Smooth muscle cell (in vitro differentiated cells): Measurements from ENCODE around the gene HBP1. TPM values are rescaled to one million over a fixed set of nuclear protein-coding genes. Genes with fewer than 3 reads are reported as not detected.

Experiments used
- DNase-seq: peaks from one replicate; lab custom pipeline; 2025; ENCODE audit not compliant: unreplicated experiment; lab: John Stamatoyannopoulos, UW
- H2AFZ ChIP-seq: fragments of 200-600 bp; sonication (generic); 2 replicates; pipeline ENCODE4 v1.6.0; 2016; ENCODE audit warnings: antibody characterized with exemption, low read depth, mild to moderate bottlenecking
- H3F3A ChIP-seq: fragments of 200-600 bp; sonication (generic); 2 replicates; pipeline ENCODE4 v1.6.0; 2017; ENCODE audit warnings: antibody characterized with exemption, low read depth
- H3K27ac ChIP-seq: fragments of 200-600 bp; sonication (generic); 2 replicates; pipeline ENCODE4 v1.5.1; 2016; ENCODE audit warnings: low read depth, mild to moderate bottlenecking
- H3K27me3 ChIP-seq: fragments of 200-600 bp; sonication (generic); 2 replicates; pipeline ENCODE4 v1.6.1; 2016; ENCODE audit warnings: low read depth, mild to moderate bottlenecking
- H3K36me3 ChIP-seq: fragments of 200-600 bp; sonication (generic); 2 replicates; pipeline ENCODE4 v1.5.1; 2016; ENCODE audit warnings: low read depth
- H3K4me1 ChIP-seq: fragments of 200-600 bp; sonication (generic); 2 replicates; pipeline ENCODE4 v1.5.1; 2016; ENCODE audit warnings: low read depth
- H3K4me2 ChIP-seq: fragments of 200-600 bp; sonication (generic); 2 replicates; pipeline ENCODE4 v1.6.0; 2016; ENCODE audit warnings: mild to moderate bottlenecking
- H3K4me3 ChIP-seq: fragments of 200-600 bp; sonication (generic); 2 replicates; pipeline ENCODE4 v1.5.1; 2016; ENCODE audit warnings: mild to moderate bottlenecking
- H3K79me2 ChIP-seq: fragments of 200-600 bp; sonication (generic); 2 replicates; pipeline ENCODE4 v1.6.0; 2016; ENCODE audit warnings: low read depth, mild to moderate bottlenecking
- H3K9ac ChIP-seq: fragments of 200-600 bp; sonication (generic); 2 replicates; pipeline ENCODE4 v1.6.0; 2016; ENCODE audit warnings: low read depth
- H3K9me3 ChIP-seq: fragments of 200-600 bp; sonication (generic); replicated peaks from 2 replicates; pipeline ENCODE4 v1.5.1; 2016; ENCODE audit warnings: low read depth
- H4K20me1 ChIP-seq: fragments of 200-600 bp; sonication (generic); 2 replicates; pipeline ENCODE4 v1.6.0; 2016; ENCODE audit warnings: low read depth
- WGBS: methylation state at CpG from one replicate; pipeline ENCODE4 v1.1.7; 2016; ENCODE audit warnings: low lambda C conversion rate; 5-methylcytosine and 5-hydroxymethylcytosine counted together
- polyA plus RNA-seq: library from polyadenylated mRNA; unstranded; fragments of >200 nt; fragmentation: Nextera tagmentation; extraction: Ambion mirVana; gene quantifications from 2 replicates; pipeline ENCODE4 v1.2.1, GENCODE V29; 2016
- total RNA-seq: library from RNA; depleted of rRNA; stranded (reverse); fragments of >200 nt; gene quantifications from 2 replicates; pipeline ENCODE4 v1.2.3, GENCODE V29; 2014
- TF ChIP-seq, protein P1 (sequence below): fragments of 200-600 bp; sonication (generic); IDR thresholded peaks from 2 replicates; pipeline ENCODE4 v1.5.1; 2017; ENCODE audit warnings: borderline replicate concordance, mild to moderate bottlenecking, antibody characterized with exemption; ENCODE audit not compliant: insufficient read depth, poor library complexity, severe bottlenecking

The HBP1 gene
- total and polyA plus RNA-seq, 2 experiments from 2014 or later, result 57.9 to 102 TPM

DNA sequence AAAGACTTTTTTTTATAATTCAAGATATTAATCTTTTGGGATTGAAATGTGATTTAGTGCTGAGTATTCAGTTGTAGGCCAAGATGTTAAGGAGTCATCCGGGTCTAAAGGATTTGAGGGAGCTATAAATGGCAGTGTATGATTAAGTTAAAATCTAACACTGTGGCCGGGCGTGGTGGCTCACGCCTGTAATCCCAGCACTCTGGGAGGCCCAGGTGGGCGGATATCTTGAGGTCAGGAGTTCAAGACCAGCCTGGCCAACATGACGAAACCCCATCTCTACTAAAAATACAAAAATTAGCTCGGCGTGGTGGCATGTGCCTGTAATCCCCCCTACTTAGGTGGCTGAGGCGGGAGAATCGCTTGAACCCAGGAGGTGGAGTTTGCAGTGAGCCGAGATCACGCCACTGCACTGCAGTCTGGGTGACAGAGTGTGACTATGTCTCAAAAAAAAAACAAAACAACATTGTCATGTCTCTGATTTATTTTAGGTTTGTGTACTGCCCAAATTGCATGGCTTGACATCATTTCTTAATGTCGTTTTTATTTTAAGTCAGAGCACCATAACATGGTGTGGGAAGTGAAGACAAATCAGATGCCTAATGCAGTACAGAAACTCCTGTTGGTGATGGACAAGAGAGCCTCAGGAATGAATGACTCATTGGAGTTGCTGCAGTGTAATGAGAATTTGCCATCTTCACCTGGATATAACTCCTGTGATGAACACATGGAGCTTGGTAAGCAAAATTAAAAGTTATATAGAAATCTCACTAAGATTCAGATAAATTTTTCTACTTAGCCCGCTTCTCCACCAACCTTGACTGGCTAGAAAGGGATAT lies 10.7 kb downstream of the HBP1 start:
- H3K4me3 ChIP-seq, result no peak overlapping the region
- H3K79me2 ChIP-seq, result peaks cover 68% of the 10 kb centered on the region
- no peaks in the 10 kb centered on the region for H3K9me3 ChIP-seq
- no peaks in the 10 kb centered on the region for H3K27me3 ChIP-seq
- TF ChIP-seq, protein P1, sequence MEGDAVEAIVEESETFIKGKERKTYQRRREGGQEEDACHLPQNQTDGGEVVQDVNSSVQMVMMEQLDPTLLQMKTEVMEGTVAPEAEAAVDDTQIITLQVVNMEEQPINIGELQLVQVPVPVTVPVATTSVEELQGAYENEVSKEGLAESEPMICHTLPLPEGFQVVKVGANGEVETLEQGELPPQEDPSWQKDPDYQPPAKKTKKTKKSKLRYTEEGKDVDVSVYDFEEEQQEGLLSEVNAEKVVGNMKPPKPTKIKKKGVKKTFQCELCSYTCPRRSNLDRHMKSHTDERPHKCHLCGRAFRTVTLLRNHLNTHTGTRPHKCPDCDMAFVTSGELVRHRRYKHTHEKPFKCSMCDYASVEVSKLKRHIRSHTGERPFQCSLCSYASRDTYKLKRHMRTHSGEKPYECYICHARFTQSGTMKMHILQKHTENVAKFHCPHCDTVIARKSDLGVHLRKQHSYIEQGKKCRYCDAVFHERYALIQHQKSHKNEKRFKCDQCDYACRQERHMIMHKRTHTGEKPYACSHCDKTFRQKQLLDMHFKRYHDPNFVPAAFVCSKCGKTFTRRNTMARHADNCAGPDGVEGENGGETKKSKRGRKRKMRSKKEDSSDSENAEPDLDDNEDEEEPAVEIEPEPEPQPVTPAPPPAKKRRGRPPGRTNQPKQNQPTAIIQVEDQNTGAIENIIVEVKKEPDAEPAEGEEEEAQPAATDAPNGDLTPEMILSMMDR, result no peak
- no peak overlapping the region for H2AFZ ChIP-seq
- peaks cover under 1% of the 10 kb centered on the region for H3K4me1 ChIP-seq
- H3K4me2 ChIP-seq, result no peak overlapping the region
- H4K20me1 ChIP-seq, result peaks cover 89% of the 10 kb centered on the region
- no peak overlapping the region for H3K9ac ChIP-seq
- H3F3A ChIP-seq, result no peaks in the 10 kb centered on the region
- no peak overlapping the region for H3K27ac ChIP-seq
- H3K36me3 ChIP-seq, result peaks cover 4% of the 10 kb centered on the region
- no peak for DNase-seq
- 89% methylated on average over 14 of the region's 14 CpGs for WGBS

DNA sequence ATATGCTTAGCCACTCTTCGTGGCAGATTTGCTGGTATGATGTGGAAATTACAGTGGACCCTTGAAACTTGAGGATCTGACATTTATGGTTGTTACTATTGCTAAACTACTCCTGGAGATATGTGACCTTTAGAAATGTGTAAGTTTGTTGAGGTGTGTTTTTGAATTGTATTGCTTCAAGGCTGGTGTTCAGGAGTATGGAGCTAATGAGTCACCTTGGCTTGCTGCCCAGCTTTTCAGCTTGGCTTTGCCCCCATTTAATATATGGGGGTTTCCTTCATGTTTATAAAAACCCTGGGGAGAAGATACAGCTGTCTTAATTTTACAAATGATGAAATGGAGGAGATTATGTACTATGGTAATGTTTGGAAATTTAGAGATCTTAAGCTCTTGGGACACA lies 11.6 kb downstream of the HBP1 start:
- no peak for DNase-seq
- H3K27ac ChIP-seq, result no peak overlapping the region
- TF ChIP-seq, protein P1, result no peak

DNA sequence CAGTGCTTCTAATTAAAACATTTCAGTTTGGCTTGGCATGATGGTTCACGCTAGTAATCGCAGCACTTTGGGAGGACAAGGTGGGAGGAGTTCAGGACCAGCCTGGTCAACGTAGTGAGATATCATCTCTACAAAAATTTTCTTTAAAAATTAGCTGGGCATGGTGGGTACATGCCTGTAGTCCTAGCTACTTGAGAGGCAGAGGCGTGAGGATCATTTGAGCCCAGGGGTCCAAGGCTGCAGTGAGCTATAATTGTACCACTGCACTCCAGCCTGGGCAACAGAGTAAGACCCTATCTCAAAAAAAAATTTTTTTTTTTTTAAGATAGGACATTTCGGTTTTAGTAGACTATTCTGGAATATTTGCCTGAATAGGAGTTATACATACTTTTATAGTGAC lies 12.4 kb downstream of the HBP1 start:
- no peak overlapping the region for H3K4me3 ChIP-seq
- H3K9me3 ChIP-seq, result no peaks in the 10 kb centered on the region
- peaks cover 83% of the 10 kb centered on the region for H4K20me1 ChIP-seq
- peaks cover 15% of the 10 kb centered on the region for H3K36me3 ChIP-seq
- no peaks in the 10 kb centered on the region for H3K4me1 ChIP-seq
- no peak for DNase-seq
- H3F3A ChIP-seq, result no peaks in the 10 kb centered on the region
- no peak overlapping the region for H2AFZ ChIP-seq
- H3K27me3 ChIP-seq, result no peaks in the 10 kb centered on the region
- 94% methylated on average over 5 of the region's 5 CpGs for WGBS
- H3K4me2 ChIP-seq, result no peak overlapping the region
- TF ChIP-seq, protein P1, result no peak
- peaks cover 53% of the 10 kb centered on the region for H3K79me2 ChIP-seq
- no peak overlapping the region for H3K9ac ChIP-seq
- no peak overlapping the region for H3K27ac ChIP-seq

More for the DNA sequence above, 11.6 kb downstream of the HBP1 start:
- Histone ChIP-seq H2AFZ (no peak overlapping the region), H3K36me3 (peaks cover 7% of the 10 kb centered on the region), H3K4me1 (no peaks in the 10 kb centered on the region), H3F3A (no peaks in the 10 kb centered on the region), H3K4me3 (no peak overlapping the region), H4K20me1 (peaks cover 89% of the 10 kb centered on the region), H3K79me2 (peaks cover 60% of the 10 kb centered on the region), H3K9me3 (no peaks in the 10 kb centered on the region), H3K9ac (no peak overlapping the region), H3K4me2 (no peak overlapping the region), H3K27me3 (no peaks in the 10 kb centered on the region)
- WGBS, result 85% methylated on average over 1 of the region's 1 CpG
